Astrocyte (in vitro differentiated cells and primary cell): ENCODE measurements around the gene TRMU. TPM values are rescaled to one million over a fixed set of nuclear protein-coding genes. Genes with fewer than 3 reads are reported as not detected.

Experiments
- DNase-seq: peaks from one replicate; pipeline ENCODE4 v3.0.0-alpha.2; 2010; ENCODE audit warnings: low read depth
- FAIRE-seq: peaks from 2 replicates; lab custom pipeline; 2011; peaks lifted over from hg19 to GRCh38; lab: Jason Lieb, UNC
- H2AFZ ChIP-seq: 2 replicates; pipeline ENCODE4 v1.6.0; 2012; ENCODE audit warnings: low read depth, low read length, inconsistent platforms
- H3K27ac ChIP-seq: 2 replicates; pipeline ENCODE4 v1.5.1; 2011; ENCODE audit warnings: low read depth, low read length, inconsistent platforms
- H3K27me3 ChIP-seq: 2 replicates; pipeline ENCODE4 v1.6.0; 2011; ENCODE audit warnings: low read length, inconsistent platforms; ENCODE audit not compliant: insufficient read depth
- H3K36me3 ChIP-seq: 2 replicates; pipeline ENCODE4 v1.5.1; 2011; ENCODE audit warnings: low read length, inconsistent platforms; ENCODE audit not compliant: insufficient read depth
- H3K4me1 ChIP-seq: 2 replicates; pipeline ENCODE4 v1.5.1; 2011; ENCODE audit warnings: low read length, inconsistent platforms; ENCODE audit not compliant: insufficient read depth
- H3K4me2 ChIP-seq: 2 replicates; pipeline ENCODE4 v1.6.0; 2012; ENCODE audit warnings: low read length, inconsistent platforms
- H3K4me3 ChIP-seq: 2 replicates; pipeline ENCODE4 v1.5.1; 2011; ENCODE audit warnings: low read depth, mild to moderate bottlenecking, low read length, inconsistent platforms; ENCODE audit not compliant: insufficient read depth
- H3K79me2 ChIP-seq: 2 replicates; pipeline ENCODE4 v1.6.0; 2012; ENCODE audit warnings: mild to moderate bottlenecking, low read length, inconsistent platforms; ENCODE audit not compliant: insufficient read depth
- H3K9ac ChIP-seq: 2 replicates; pipeline ENCODE4 v1.6.0; 2012; ENCODE audit warnings: mild to moderate bottlenecking, low read length, inconsistent platforms
- H3K9me3 ChIP-seq: 2 replicates; pipeline ENCODE4 v1.5.1; 2012; ENCODE audit warnings: low read depth, mild to moderate bottlenecking, low read length, inconsistent platforms; ENCODE audit not compliant: insufficient read depth
- H4K20me1 ChIP-seq: 2 replicates; pipeline ENCODE4 v1.6.0; 2012; ENCODE audit warnings: low read length, inconsistent platforms; ENCODE audit not compliant: insufficient read depth
- H3K27ac Mint-ChIP-seq: one replicate; pipeline ENCODE4 v1.8.0; 2021; ENCODE audit warnings: mild to moderate bottlenecking, mixed read lengths; ENCODE audit not compliant: unreplicated experiment
- H3K27me3 Mint-ChIP-seq: one replicate; pipeline ENCODE4 v1.8.0; 2021; ENCODE audit warnings: low read depth, mixed read lengths; ENCODE audit not compliant: unreplicated experiment
- H3K36me3 Mint-ChIP-seq: one replicate; pipeline ENCODE4 v1.8.0; 2021; ENCODE audit warnings: low read depth, mixed read lengths; ENCODE audit not compliant: unreplicated experiment
- H3K4me1 Mint-ChIP-seq: one replicate; pipeline ENCODE4 v1.8.0; 2021; ENCODE audit warnings: low read depth, mixed read lengths; ENCODE audit not compliant: unreplicated experiment
- H3K4me3 Mint-ChIP-seq: one replicate; pipeline ENCODE4 v1.8.0; 2021; ENCODE audit warnings: mild to moderate bottlenecking, moderate library complexity, mixed read lengths; ENCODE audit not compliant: unreplicated experiment
- H3K9me3 Mint-ChIP-seq: one replicate; pipeline ENCODE4 v1.8.0; 2021; ENCODE audit warnings: mild to moderate bottlenecking, mixed read lengths; ENCODE audit not compliant: unreplicated experiment
- EZH2 ChIP-seq: IDR thresholded peaks from 2 replicates; pipeline ENCODE4 v1.6.1; 2012; ENCODE audit warnings: mild to moderate bottlenecking, low read length, inconsistent platforms; ENCODE audit not compliant: insufficient read depth
- total RNA-seq: library from RNA; stranded (reverse); gene quantifications from 2 replicates; pipeline ENCODE4 v1.2.1, GENCODE V29; 2021
- TF ChIP-seq, protein P1 (sequence below): IDR thresholded peaks from 2 replicates; pipeline ENCODE4 v1.5.1; 2011; ENCODE audit warnings: low read depth, mild to moderate bottlenecking, inconsistent platforms, low read length, moderate library complexity; ENCODE audit not compliant: insufficient read depth

TRMU gene
- total RNA-seq, 1 donor from 2014 or later, result 33.4 TPM

GRCh38 chr22:46373921-46374662 is 38.6 kb downstream of the TRMU start:
- Histone ChIP-seq H3K9ac (no peak overlapping the region), H3K4me2 (peak overlapping the region; percentile 25), H3K4me1 (peaks cover 15% of the 10 kb centered on the region), H3K27ac (no peak overlapping the region), H3K36me3 (no peaks in the 10 kb centered on the region), H3K27me3 (peaks cover 2% of the 10 kb centered on the region), H2AFZ (no peak overlapping the region), H3K79me2 (no peaks in the 10 kb centered on the region), H3K9me3 (peaks cover 2% of the 10 kb centered on the region), H4K20me1 (no peaks in the 10 kb centered on the region), H3K4me3 (no peak overlapping the region)
- no peak overlapping the region for H3K4me3 Mint-ChIP-seq
- H3K36me3 Mint-ChIP-seq, result peaks cover 41% of the 10 kb centered on the region
- H3K4me1 Mint-ChIP-seq, result peaks cover 3% of the 10 kb centered on the region
- H3K27ac Mint-ChIP-seq, result no peak overlapping the region
- H3K9me3 Mint-ChIP-seq, result peaks cover 19% of the 10 kb centered on the region
- FAIRE-seq (no peak), DNase-seq (peak; percentile 48)
- H3K27me3 Mint-ChIP-seq, result peaks cover 9% of the 10 kb centered on the region
- TF ChIP-seq, protein P1, sequence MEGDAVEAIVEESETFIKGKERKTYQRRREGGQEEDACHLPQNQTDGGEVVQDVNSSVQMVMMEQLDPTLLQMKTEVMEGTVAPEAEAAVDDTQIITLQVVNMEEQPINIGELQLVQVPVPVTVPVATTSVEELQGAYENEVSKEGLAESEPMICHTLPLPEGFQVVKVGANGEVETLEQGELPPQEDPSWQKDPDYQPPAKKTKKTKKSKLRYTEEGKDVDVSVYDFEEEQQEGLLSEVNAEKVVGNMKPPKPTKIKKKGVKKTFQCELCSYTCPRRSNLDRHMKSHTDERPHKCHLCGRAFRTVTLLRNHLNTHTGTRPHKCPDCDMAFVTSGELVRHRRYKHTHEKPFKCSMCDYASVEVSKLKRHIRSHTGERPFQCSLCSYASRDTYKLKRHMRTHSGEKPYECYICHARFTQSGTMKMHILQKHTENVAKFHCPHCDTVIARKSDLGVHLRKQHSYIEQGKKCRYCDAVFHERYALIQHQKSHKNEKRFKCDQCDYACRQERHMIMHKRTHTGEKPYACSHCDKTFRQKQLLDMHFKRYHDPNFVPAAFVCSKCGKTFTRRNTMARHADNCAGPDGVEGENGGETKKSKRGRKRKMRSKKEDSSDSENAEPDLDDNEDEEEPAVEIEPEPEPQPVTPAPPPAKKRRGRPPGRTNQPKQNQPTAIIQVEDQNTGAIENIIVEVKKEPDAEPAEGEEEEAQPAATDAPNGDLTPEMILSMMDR, result no peak
- TF ChIP-seq EZH2, result no peak

GRCh38 chr22:46374663-46375474 is 39.4 kb downstream of the TRMU start:
- H3K36me3 ChIP-seq, result no peaks in the 10 kb centered on the region
- peaks cover 5% of the 10 kb centered on the region for H3K27me3 ChIP-seq
- no peak overlapping the region for H3K4me3 ChIP-seq
- H3K4me2 ChIP-seq, result peak overlapping the region; percentile 25
- peaks cover 15% of the 10 kb centered on the region for H3K4me1 ChIP-seq
- Mint-ChIP-seq H3K4me1 (peaks cover 3% of the 10 kb centered on the region), H3K4me3 (no peak overlapping the region), H3K36me3 (peaks cover 44% of the 10 kb centered on the region), H3K27ac (no peak overlapping the region), H3K9me3 (peaks cover 19% of the 10 kb centered on the region), H3K27me3 (peaks cover 13% of the 10 kb centered on the region)
- no peaks in the 10 kb centered on the region for H4K20me1 ChIP-seq
- H3K79me2 ChIP-seq, result no peaks in the 10 kb centered on the region
- H3K9ac ChIP-seq, result no peak overlapping the region
- FAIRE-seq (no peak), DNase-seq (no peak)
- TF ChIP-seq, protein P1, result no peak
- no peak for TF ChIP-seq EZH2
- H3K9me3 ChIP-seq, result peaks cover 2% of the 10 kb centered on the region
- no peak overlapping the region for H2AFZ ChIP-seq
- no peak overlapping the region for H3K27ac ChIP-seq
